ENCODE measurements around the gene OR56A1. TPM values are rescaled to one million over a fixed set of nuclear protein-coding genes. Genes with fewer than 3 reads are reported as not detected.
"Not testable (repeated sequence)": the region's sequence is repeated elsewhere in the genome, so short reads cannot be mapped to it uniquely, and the experiment has no call there.

OR56A1 gene, protein sequence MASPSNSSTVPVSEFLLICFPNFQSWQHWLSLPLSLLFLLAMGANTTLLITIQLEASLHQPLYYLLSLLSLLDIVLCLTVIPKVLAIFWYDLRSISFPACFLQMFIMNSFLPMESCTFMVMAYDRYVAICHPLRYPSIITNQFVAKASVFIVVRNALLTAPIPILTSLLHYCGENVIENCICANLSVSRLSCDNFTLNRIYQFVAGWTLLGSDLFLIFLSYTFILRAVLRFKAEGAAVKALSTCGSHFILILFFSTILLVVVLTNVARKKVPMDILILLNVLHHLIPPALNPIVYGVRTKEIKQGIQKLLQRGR
- total RNA-seq, result not detected in 2 replicates

DNA sequence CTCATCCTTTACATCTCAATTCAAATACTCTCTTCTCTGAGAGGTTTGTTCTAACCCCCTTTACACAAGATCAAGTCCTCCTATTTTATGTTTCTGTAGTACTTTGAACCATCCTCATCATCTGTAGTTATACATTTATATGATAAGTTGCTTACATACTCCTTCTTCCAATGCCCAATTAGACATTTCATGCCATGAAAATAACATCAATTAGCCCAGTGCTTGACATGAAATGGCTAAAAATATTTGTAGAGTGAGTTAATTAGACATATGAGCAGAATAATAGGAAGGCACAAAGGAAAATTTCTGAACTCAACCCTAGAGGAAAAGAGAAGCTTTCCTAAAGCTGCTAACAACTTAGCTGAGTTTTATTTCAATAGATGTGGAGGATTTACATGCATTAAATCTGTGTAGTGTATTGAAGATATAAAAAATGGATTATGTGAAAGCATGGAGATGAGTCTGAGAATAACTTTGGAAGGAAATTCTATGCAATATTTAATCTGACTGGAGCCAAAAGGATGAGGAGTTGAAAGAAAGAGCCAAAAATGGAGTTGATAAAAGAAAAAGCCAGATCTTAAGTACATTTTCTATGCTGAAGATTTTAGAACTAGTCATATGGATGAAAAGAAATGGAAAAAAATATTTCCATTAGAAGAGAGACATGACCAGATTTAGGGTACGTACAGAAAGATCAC lies at the start of gene OR56A1:
OR56A1 (minus strand) TSS at position 51 of the 698 bp plus-strand sequence. CDS start 3,066 bp downstream, outside the sequence.
- no peak for DNase-seq (ENCODE audit: low read depth, low spot score)

DNA sequence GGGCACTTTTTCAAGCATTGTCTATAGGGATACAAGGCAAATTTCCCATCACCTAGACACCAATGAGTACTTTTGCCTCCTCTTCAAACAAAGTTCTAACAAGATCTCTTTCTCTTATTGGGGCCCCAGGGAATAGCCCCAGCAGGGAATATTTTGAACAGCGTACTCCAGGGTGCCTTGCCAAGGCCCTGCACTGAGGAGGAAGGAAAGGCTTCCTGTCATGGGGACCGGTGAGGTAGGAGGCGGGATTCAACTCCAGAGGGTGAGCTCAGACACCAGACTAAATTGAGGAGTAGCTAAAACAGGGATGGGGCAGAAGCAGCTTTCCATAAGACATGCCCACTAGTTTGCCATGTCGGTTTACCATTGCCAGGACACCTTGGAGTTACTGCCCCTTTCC lies 48.9 kb upstream of the OR56A1 start:
- DNase-seq (ENCODE audit: low read depth, low spot score), result no peak

DNA sequence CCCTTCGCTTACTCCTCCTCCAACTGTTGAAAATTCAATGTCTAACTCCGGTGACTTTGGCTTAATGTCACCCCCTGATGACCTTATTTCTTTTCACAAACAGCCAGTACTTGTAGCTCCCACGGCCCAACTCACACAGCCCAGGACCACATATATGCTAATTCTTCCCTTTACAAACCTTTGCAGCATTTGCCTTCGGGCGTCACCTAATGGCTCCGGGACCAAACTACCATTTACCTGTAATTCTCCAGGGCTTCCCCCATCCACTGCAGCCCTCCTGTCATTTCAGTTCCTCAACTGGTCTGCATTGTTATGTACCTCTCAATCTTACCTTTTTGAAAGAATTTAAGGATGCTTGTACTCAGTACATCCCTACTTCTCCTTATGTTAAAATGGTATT lies 47.2 kb upstream of the OR56A1 start:
- DNase-seq (ENCODE audit: low read depth, low spot score), result no peak

DNA sequence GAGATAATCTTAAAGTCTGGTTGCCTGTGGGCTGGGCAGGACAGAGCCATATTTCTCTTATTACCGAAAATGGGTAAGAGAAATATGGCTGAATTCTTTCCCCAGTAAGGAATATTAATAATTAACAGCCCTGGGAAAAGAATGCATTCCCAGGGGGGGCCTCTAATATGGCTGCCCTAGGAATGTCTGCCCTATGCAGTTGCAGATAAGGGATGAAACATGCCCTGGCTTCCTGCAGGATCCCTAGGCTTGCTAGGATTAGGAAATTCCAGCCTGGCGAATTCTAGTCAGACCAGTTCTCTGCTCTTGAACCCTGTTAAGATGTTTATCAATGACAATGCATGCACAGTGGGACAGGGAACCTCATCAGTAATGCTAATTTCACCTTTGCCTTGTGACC lies 45.9 kb upstream of the OR56A1 start:
- DNase-seq (ENCODE audit: low read depth, low spot score), result not testable (repeated sequence)

DNA sequence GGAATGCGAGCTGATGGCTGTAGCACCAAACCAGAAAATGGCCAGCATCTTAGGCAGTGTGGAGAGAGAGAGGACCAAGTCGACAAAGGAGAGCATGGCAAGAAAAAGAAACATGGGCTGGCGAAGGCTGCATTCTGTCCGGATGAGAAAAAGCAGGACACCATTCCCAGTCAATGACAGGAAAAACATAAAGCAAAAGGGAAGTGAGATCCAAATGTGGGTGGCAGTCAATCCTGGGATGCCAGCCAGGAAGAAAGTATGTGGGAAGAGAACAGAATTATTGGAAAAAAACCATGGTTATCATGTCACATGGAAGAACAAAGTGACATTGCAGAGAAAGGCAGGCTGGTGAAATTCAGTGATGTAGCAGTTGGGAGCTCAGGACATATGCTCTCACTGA lies 36.9 kb upstream of the OR56A1 start:
- DNase-seq (ENCODE audit: low read depth, low spot score), result no peak

DNA sequence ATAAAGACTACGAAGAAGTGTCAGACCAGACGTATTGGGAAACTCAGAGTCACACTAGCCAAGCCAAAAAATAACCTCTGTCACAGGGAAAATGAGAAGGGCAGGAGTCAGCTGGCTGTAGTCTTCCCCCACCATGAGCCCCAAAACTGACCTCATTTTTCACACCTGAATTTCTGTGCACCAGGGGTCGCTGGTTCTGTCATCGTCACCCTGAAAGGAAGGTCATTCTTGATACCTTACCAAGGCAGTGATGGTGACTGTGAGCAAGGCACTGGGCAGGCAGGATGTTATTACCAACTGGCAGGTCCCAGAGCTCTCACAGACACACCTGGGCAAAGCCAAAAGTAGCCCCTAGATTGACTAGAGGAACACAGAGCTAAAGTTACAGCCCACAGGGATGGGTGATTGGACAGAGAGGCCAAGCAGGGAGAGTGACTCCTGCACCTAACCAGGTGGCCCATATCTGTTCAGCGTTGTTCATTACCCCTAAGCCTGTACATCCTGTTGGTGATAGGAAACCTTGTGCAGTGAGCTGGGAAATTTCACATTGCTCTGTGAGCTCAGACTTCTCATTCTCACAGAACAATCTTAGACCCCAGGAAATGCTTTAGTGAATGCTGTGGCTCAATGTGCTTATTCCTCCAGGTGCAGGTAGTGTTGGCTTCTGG lies 32.3 kb upstream of the OR56A1 start:
- DNase-seq (ENCODE audit: low read depth, low spot score), result no peak

DNA sequence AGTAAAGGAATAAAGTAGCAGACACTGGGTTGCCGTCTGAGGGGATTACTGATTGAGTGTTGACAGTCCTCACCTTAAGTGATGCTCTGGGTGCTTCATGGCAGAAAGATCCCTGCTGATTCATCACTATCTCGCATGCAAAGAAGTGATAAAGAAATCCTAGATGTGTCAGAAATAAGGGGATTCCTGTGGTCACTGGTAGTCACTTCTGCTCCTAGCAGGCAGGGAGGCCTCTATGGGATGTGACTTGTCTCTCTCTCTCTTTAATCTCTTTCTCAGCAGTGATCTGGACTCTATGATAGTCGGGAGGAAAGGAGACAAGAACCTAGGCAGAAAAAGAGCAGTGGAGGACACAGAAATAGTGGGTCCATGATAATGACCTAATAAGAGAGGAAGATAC lies 30.9 kb upstream of the OR56A1 start:
- DNase-seq (ENCODE audit: low read depth, low spot score), result no peak

DNA sequence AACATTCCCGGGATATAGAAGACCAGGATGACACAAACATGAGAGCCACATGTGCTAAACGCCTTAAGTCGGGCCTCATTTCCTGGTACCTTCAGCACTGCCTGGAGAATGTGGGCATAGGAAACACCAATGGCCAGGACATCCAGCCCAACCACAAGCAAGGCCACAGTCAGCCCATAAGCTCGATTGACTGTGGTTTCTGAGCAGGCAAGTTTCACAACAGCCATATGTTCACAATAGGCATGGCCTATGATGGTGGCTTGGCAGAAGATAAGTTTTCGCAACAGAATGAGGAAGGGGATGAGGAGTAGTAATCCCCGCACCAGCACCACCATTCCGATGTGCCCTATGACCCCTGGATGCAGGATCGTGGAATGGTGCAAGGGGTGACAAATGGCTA lies 26.9 kb upstream of the OR56A1 start:
- DNase-seq (ENCODE audit: low read depth, low spot score), result no peak

DNA sequence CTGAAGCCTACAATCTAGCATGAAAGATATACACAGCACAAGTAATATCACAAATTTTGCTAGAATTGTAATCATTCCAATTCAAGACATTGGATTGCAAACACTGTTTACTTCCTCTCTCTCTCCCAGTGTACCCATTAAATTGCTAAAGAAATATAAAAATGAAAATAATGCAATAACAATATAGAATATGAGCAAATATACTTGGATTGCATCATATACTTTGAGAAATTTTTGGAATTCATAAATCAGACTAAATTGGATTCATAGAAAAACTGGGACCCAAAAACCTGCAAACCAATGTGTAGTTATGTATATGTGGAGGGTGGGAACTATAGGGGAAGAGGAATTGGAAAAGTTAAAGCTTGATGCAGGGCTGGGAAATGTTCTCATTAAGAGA lies 25.0 kb upstream of the OR56A1 start:
- DNase-seq (ENCODE audit: low read depth, low spot score), result no peak

DNA sequence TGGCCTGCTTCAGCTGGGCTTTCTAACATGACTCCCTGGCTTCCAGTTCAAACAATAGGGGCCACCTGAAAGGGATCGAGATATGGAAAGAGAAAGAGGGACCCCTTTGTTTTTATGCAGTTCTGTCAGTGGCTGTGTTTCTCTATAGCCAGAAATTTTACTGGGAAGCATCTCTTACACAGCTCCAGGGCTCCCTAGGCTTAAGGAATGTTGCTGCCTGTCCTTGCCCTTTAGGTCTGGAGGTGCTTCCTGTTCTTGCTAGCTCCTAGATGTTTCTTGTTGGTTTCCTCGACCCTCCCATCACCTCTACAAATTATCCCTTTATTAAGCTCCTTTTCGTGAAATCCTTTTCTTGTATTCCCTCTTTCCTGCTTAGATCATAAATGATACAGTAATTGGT lies 21.8 kb upstream of the OR56A1 start:
- no peak for DNase-seq (ENCODE audit: low read depth, low spot score)

DNA sequence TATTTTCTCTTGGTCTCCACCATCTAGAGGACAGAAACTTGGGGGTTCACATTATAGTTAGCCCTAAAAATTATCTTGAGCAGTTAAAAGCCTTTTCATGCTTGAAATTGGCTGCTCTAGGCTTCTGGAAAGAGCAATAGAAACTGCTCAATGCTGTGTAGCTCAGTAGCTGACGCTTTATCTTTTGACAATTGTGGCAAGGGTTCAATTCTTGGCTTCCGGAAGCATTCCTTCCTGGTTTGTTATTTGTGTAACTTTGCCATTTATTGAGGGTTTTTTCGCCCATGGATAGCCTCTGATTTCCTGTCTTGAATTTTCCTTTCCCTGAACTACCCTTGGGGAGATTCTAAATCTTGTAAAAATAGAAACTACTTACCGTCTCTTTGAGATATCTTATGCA lies 10.3 kb upstream of the OR56A1 start:
- DNase-seq (ENCODE audit: low read depth, low spot score), result peak; percentile 22

DNA sequence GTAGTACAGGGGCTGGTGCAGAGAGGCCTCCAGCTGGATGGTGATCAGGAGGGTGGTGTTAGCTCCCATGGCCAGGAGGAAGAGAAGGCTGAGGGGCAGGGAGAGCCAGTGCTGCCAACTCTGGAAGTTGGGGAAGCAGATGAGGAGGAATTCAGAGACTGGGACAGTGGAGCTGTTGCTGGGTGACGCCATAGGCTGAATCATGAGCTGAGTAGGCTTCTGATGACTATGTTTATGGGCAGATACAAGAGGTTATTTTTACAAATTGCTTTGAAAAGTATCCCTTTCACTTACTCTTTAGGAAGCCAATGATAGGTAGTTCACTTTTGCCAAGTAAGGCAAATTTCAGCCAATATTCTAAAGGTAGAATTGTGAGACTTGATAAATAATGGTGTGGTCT lies 3.1 kb downstream of the OR56A1 start:
- DNase-seq (ENCODE audit: low read depth, low spot score), result no peak

DNA sequence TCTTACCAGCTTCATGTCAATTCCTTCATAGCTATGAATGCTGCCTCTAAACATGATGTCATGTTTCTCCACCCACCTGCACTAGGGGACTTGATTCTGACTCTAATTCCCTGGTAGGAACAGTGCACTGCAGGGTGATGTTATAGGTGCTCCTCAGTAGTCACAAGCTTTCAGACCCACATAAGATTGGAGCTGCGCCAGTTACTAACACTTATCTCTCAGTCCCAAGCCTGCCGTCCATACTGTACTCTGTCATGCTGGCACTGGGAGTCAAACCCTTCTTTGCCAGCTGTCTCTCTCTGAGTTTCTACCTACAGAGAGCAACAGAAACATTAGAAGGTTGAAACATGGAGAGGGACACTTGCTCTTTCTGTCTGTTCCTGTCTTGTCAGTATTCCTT lies 5.5 kb downstream of the OR56A1 start:
- no peak for DNase-seq (ENCODE audit: low read depth, low spot score)

DNA sequence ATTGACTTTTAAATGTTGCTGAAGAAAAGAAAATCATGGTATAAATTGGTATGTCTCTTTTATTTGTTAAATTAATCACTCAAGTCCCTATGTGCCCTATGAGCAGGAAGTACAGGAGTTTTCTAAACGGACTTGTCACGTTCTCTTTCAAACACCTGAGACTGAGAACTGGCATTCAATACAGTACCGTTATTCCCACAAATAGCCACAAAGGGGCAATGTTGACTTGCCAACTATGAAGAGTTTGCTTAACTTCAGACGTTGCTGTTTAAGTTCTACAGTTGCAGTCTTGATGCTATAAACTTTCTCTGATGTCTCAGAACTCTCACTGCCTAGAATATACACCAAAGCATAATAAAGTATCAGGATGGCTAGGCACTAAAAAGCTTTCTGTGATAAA lies 7.6 kb downstream of the OR56A1 start:
- DNase-seq (ENCODE audit: low read depth, low spot score), result peak; percentile 22

DNA sequence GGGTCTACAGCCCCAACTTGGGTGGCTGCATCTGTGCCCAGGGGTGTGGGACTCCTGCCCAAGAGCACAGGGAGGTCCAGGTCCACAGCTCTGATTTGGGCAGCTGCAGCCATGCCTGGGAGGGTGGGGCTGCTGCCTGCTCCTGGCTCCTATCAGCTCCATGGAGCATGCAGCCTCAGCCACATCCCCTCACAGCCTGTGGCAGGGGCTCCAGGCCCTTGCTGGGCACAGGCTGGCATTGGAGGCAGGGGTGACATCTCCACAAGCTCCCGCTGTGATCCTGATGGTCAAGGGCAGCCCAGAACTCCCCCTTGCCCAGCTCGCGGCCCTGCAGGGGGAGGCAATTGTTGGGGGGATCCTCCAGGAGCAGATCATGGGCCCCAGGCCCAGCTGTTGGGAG lies 17.5 kb downstream of the OR56A1 start:
- DNase-seq (ENCODE audit: low read depth, low spot score), result no peak

DNA sequence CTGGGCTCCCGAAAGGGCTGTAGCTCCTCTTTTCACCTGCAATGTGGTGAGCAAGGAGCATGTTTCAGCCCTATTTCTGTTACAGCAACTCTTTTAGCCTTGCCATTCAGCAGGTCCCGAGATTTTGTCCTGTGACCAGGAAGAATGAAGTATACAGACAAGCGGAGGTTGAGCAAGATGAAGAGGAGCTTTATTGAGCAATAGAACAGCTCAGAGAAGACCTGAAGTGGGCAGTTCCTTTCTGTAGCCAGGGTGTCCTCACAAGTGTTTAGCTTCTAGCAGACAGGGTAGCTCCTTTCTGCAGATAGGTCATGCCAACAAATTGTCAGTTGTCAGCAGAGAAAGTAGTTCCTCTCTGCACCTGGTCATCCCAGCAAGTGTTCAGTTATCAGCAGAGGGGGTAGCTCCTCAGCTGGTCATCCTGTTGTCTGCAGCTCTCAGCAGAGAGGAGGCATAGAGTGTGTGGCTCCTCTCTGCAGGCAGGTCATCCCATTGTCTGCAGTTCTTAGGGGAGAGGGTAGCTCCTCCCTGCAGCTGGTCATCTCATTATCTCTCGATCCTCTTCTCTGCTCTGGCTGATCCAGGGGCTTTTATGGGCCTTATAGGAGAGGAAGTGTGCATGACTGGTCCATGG lies 18.4 kb downstream of the OR56A1 start:
- DNase-seq (ENCODE audit: low read depth, low spot score), result no peak

DNA sequence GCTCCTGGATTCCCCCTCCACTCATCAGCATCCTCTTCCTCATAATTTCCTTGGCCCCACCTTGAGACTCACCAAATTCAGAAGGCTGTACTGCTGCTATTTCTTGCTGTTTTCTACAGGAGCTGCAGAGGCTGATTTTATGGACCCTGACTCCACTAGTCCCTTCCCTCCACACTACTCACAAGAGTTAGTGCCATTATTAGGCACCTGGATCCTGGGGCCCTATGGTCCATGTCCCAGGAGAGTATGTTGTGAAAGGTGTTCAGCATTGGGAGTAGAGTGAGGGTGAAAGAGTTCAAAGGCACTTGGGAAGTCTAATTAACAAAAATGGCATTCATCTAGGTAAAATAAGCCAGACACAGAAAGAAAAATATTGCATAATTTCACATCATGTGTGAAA lies 23.7 kb downstream of the OR56A1 start, which contains the start of gene OR56A4:
OR56A4 (minus strand) TSS at position 101 of the 400 bp plus-strand sequence. CDS start 3,954 bp downstream, outside the sequence.
- DNase-seq (ENCODE audit: low read depth, low spot score), result no peak

DNA sequence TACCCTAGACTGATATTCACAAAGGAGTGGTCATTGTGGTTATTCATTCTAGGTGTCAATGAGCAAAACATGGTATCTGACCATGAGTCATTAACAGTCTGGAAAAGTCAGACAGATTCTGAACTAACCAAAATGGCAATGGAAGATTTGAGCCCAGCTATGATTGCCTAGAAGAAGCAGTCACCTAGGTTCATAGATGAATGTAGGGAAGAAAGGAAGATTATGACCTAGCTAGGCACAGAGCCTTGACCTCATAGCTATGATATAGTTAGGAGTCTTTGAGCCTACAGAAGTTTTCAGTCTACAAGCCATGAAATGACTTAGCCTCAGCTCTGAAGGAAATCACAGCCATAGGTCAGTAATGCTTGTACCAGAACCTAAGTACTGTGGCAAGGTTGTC lies 24.2 kb downstream of the OR56A1 start:
- no peak for DNase-seq (ENCODE audit: low read depth, low spot score)

DNA sequence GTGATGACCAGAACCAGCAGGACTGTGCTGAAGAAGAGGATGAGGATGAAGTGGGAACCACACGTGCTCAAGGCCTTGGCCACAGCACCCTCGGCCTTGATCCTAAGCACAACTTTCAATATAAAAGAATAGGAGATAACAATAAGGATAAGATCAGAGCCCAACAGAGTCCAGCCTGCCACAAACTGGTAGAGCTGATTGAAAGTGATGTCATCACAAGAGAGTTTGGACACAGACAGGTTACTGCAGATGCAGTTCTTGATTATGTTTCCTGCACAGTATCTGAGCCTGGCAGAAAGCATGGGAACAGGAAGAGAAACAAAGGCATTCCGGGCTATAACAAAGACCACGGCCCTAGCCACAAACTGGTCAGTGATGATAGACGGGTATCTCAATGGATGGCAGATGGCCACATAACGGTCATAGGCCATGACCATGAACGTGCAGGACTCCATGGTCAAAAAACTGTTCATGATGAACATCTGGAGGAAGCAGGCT lies 28.3 kb downstream of the OR56A1 start:
- DNase-seq (ENCODE audit: low read depth, low spot score), result no peak

DNA sequence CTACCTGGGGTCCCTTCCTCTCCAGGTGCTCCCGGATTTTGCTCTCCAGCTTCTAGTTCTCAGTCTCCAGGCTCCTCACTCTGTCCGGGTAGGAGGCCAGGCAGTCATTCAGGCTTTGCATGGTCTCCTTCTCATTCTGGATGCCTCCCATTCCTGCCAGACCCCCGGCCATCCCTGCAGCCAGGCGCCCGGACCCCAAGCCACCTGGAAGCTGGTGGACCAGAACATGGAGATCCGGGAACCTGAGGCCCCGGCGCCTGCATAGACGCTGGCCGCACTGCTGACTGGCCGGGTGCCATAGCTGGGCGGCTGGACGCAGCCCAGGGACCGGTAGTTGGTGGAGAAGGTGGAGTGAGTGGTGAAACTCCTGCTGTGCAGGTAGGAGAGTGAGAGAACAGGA lies 35.8 kb downstream of the OR56A1 start:
- no peak for DNase-seq (ENCODE audit: low read depth, low spot score)

DNA sequence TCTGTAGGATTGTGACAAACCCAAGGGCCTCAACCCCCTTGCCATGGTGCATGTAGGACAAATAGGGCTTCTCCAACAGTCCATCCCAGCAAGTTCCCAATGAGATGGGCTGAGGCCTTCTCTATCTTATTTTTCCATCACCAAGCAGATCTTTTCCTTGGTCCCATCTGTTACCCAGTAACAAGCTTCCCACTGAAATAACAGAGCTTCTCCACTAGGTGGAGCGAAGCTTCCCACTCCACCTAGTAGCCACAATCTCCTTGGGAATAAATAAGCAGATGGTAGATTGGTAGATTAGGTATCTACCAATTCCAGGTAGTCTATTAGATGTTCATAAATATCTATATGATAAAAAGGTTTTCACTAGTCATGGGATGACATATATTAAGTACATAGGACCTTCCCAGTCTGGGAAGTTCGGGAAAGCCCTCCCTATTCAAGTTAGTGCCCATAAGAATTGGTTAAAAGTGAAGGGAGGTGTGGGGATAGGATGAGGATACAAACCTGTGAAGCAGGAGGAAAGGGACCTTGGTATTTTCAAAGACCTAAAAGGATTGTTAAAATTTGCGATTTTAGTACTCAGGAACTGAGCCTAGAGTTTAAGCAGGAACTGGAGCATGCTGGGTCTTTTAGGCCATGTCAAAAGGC lies 37.8 kb downstream of the OR56A1 start:
- DNase-seq (ENCODE audit: low read depth, low spot score), result no peak
